Suppressor macrophage treated with lipopolysaccharide for 1 hour (primary cell): Measurements from ENCODE around the gene COA5.

Experiments
- DNase-seq, 3 donors: peaks; one replicate each; pipeline ENCODE4 v3.0.0-alpha.2; 2020 to 2022

COA5 gene

DNA sequence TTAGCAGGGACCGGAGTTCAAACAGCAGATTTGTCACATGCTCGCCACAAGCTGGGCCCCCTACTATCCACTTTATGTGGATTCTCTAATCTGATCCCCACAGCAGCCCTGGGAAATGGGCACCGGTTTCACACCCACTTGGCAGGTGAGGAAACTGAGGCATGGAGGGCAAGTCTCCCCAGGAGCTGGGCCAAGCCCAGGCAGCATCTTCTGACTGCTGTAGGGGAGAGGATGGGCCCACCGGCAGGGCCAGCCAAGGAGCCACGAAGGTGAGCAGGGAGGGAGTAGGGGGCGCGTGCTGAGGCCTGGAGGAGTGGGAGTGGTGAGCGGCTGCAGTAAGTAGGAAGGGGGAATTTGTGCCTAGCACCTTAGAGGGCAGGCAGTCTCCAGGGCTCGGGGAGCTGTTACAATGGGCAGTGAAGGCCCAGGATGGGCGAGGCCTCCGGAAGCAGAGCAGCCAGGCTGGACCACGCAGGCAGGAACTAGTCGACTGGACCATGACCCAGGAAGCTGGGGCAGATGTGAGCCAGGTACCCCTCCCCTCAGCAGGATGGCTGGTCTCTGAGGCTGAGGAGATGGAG, 37.1 kb downstream of the COA5 start:
- no peak for DNase-seq

- DNase-seq: no peak
Measured at GRCh38 chr2:98570356-98570755, 38.0 kb downstream of the COA5 start.

GRCh38 chr2:98569915-98570314, 38.4 kb downstream of the COA5 start:
- no peak for DNase-seq

GRCh38 chr2:98569197-98569793, 39.0 kb downstream of the COA5 start:
- peak; percentile 63 to 84 (median 70) for DNase-seq

GRCh38 chr2:98568161-98568956, 40.0 kb downstream of the COA5 start:
- DNase-seq: no peak

GRCh38 chr2:98565941-98566340, 42.4 kb downstream of the COA5 start:
- DNase-seq: no peak

DNA sequence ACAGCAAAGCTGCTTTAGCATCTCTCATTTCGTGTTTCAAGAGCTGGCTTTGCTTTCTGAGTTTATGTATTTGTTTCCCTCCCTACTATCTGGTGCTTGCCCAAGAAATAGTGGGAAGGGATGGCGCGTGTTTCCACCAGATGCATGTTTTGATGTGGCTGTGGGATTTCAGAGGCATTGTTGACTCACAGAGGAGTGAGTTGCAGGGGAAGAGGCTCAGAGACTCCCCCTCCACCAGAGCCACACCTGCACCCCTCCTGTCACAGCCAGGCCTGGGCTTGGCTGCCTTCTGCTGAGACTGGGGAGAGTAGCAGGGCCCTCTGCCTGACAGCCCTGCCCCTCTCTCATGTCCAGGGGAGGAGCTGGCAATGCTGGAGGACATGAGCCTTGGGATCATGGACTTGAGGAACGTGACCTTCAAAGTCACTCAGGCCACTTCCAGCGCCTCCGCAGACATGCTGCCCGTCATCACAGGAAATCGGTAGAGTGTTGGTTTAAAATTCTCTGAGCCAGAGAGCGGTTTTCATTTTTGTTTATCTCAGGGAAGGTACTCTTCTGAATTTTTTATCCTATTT, 42.9 kb downstream of the COA5 start:
- no peak for DNase-seq

GRCh38 chr2:98564541-98565132, 43.7 kb downstream of the COA5 start:
- no peak for DNase-seq

GRCh38 chr2:98563394-98563793, 44.9 kb downstream of the COA5 start:
- no peak for DNase-seq

GRCh38 chr2:98561902-98562695, 46.2 kb downstream of the COA5 start:
- DNase-seq: no peak

GRCh38 chr2:98561018-98561417, 47.3 kb downstream of the COA5 start:
- DNase-seq: no peak

DNA sequence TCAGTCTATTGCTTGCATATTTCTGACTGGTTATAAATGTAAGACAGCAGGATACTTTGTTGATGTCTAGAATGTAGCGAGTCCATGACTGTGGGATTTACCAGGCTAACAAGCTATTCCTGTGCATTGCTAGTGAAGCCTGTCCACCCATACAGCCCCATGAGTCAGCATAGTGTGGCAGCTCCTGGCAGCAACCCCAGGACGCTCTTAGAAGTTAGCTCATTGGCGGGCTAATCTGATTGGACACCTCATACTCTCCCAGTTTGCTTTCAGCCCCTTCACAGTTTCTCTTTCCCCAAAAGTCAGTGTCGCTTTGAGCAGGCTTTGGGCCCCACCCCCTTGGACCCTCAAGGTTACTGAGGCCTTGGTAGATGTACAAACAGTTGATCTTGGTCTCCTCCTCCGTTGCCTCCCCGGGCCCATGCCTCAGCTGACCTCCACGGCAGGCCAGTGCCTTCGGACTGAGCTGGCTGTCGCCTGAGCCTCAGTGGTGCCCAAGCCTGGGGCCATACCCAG, 48.0 kb downstream of the COA5 start:
- DNase-seq: no peak

- no peak for DNase-seq
Measured at GRCh38 chr2:98559581-98559980, 48.7 kb downstream of the COA5 start.

GRCh38 chr2:98558852-98559530, 49.3 kb downstream of the COA5 start:
- no peak for DNase-seq

DNA sequence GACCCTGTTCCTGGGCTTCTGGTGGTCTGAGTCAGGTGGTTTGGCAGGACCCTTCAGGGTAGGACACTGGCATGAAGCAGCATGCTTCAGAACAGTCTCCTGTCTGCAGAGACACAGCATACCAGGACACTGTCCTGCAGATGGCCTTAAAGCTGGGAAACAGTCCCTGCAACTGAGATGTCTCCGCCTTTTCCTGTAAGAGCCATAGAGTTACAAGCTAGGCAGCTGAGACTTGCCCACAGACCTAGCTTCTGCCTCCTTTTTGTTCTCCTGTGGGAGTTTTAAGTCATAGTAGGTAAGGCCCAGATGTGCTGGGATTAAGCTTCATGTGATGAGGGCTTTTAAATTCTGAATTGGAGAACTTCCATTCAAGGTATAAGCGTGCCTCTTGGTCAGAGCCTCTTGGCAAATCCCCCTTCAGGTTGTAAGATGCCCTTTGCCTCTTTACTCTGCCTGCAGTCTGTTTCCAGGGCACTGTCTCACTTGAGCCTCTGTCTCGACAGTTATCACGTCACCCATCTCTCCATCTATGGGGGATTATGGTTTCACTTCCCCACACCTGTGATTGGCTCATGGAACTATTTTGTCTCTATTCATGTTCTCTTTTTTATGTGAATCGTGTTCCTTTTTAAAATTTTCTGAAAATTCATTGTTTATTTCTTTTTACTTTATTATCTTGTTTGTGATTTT, 51.8 kb downstream of the COA5 start:
- no peak for DNase-seq

DNA sequence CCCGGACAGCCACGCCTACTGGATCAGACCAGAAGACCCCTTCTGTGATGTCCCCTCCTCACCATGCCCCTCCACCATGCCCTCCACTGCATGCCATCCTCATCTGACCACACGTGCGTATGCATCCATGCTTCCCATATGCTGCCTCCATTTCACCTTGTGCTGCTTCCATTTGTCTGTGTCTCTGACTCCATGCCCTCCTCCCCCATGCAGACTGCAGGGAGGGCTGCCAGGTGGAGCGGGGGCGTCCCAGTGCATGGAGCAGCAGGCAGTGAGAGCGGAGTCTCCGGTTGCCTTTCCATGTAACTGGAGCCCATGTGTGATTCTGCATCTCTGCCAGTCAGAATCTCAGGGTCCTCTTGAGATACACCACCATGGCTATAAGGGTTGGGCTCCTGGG, 52.6 kb downstream of the COA5 start:
- DNase-seq: no peak

GRCh38 chr2:98554116-98554861, 54.0 kb downstream of the COA5 start:
- DNase-seq: no peak

GRCh38 chr2:98552499-98553179, 55.7 kb downstream of the COA5 start:
- no peak for DNase-seq

DNA sequence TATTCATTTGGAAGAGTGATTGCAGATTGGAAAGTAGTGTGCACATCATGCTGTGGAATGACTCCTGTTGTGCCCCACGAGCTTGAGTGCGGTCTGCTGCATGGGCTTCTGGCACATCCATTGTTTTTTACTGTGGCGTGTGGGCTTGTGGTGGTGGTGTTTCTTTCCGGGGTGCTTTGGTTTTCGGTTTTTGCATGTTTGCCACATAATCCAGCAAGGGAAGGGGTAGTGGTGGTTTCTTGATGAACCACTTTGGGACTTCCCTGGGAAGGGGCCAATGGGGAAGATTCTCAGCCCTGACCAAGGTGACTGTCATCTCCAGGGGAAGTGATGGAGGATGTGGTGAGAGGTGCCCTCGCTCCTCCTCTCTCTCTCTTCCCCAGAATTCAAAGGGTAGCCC, 57.0 kb downstream of the COA5 start:
- no peak for DNase-seq

DNA sequence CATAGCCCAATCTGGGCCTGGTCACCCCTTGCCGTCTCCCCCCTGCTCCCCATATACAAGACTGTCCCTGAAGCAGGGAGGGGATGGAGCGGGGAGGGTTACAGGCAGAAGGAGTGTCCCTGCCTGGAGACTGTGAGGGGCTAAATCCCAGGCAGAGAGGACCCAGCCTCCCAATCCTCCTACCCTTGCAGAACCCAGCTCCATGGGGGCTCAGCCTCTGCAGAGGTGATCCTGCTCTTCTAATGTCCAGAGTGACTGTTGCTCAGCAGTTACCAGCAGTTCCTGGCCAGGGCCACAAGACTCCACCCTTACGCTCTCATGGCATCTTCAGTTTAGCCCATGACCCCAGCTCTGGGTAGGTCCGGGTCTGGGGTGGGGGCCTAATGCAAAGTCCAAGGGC, 58.1 kb downstream of the COA5 start:
- no peak for DNase-seq
